Gastrocnemius medialis (tissue), 4 donors: Measurements from ENCODE around the gene C10orf90. TPM values are rescaled to one million over a fixed set of nuclear protein-coding genes. Genes with fewer than 3 reads are reported as not detected.

Source experiments
- ATAC-seq, 2 donors: fragments of 150-250 bp; one replicate each; pipeline ENCODE4 v1.9.1; 2016
- DNase-seq, 2 donors: peaks; one replicate each; pipeline ENCODE4 v3.0.0-alpha.2; 2019
- H3K27ac ChIP-seq, 4 donors: fragments of 200-600 bp; sonication (generic); 1 replicate in 1 of 4; 2 replicates in 3 of 4; pipeline ENCODE4 v1.5.1; 2016 to 2018; ENCODE audit warnings: mild to moderate bottlenecking in 2 of 4, moderate library complexity in 1 of 4
- H3K27me3 ChIP-seq, 3 donors: fragments of 200-600 bp; sonication (generic) in 2 of 3; 1 replicate in 1 of 3; 2 replicates in 2 of 3; pipeline versions ENCODE4 v1.5.1 to v1.6.0; 2016 to 2019; ENCODE audit warnings: mild to moderate bottlenecking in 1 of 3, moderate library complexity in 1 of 3
- H3K36me3 ChIP-seq, 2 donors: fragments of 200-600 bp; sonication (generic) in 1 of 2; one replicate each; pipeline ENCODE4 v1.5.1; 2017 to 2018
- H3K4me1 ChIP-seq, 2 donors: fragments of 200-600 bp; sonication (generic) in 1 of 2; one replicate each; pipeline ENCODE4 v1.5.1; 2016 to 2017; ENCODE audit warnings: mild to moderate bottlenecking in 2 of 2
- H3K4me3 ChIP-seq, 4 donors: fragments of 200-600 bp; sonication (generic) in 3 of 4; 1 replicate in 1 of 4; 2 replicates in 3 of 4; pipeline ENCODE4 v1.5.1; 2016 to 2019; ENCODE audit warnings: mild to moderate bottlenecking in 2 of 4
- H3K9me3 ChIP-seq, 3 donors: fragments of 200-600 bp; sonication (generic) in 2 of 3; 1 replicate in 1 of 3; 2 replicates in 2 of 3; pipeline ENCODE4 v1.5.1; 2016 to 2019
- POLR2A ChIP-seq, 2 donors: fragments of 450-650 bp; IDR thresholded peaks; one replicate each; pipeline ENCODE4 v1.6.1; 2017; ENCODE audit warnings: antibody characterized with exemption in 2 of 2, mild to moderate bottlenecking in 2 of 2, moderate library complexity in 2 of 2
- in situ Hi-C, 4 donors: fragments of 200-750 bp; cut with MboI; loops; one replicate each; pipeline versions ENCODE4 v1.15.0 to v1.8.0; 2017; ENCODE audit warnings: low sequenced_read_pairs in 4 of 4
- intact Hi-C: fragments of 100-400 bp; cut with DNase I; formaldehyde crosslinking; loops from one replicate; pipeline ENCODE4 v1.15.1; 2023; ENCODE audit warnings: low total_unique reads
- total RNA-seq, 4 donors: library from RNA; depleted of rRNA; stranded (reverse); fragments of >200 nt; gene quantifications; one replicate each; pipeline versions ENCODE4 v1.1.0 to v1.2.3, GENCODE V29; 2016
- TF ChIP-seq, protein P1 (sequence below), 5 experiments: fragments of 450-650 bp in 3 of 5; fragments of 200-600 bp in 2 of 5; sonication (generic) in 2 of 5; IDR thresholded peaks in 4 of 5; conservative IDR thresholded peaks in 1 of 5; 1 replicate in 4 of 5; 2 replicates in 1 of 5; pipeline ENCODE4 v1.5.1; 2016 to 2019; ENCODE audit warnings: antibody characterized with exemption in 5 of 5, mild to moderate bottlenecking in 3 of 5, moderate library complexity in 3 of 5

Gene C10orf90
- total RNA-seq, 4 donors from 2014 or later = not detected

- H3K27me3 ChIP-seq = no peaks in the 10 kb centered on the region
- no peaks in the 10 kb centered on the region for H3K9me3 ChIP-seq
- H3K27ac ChIP-seq = no peak overlapping the region
- in situ Hi-C loops (loop anchor here in 1 of 4 donors (25.0 kb wide), 1 partner anchor 411 kb away; no protein-coding TSS in a partner anchor), intact Hi-C loops (no loop called here)
- no peak overlapping the region for H3K4me3 ChIP-seq
- H3K36me3 ChIP-seq = no peaks in the 10 kb centered on the region
- no peaks in the 10 kb centered on the region for H3K4me1 ChIP-seq
- TF ChIP-seq, protein P1, sequence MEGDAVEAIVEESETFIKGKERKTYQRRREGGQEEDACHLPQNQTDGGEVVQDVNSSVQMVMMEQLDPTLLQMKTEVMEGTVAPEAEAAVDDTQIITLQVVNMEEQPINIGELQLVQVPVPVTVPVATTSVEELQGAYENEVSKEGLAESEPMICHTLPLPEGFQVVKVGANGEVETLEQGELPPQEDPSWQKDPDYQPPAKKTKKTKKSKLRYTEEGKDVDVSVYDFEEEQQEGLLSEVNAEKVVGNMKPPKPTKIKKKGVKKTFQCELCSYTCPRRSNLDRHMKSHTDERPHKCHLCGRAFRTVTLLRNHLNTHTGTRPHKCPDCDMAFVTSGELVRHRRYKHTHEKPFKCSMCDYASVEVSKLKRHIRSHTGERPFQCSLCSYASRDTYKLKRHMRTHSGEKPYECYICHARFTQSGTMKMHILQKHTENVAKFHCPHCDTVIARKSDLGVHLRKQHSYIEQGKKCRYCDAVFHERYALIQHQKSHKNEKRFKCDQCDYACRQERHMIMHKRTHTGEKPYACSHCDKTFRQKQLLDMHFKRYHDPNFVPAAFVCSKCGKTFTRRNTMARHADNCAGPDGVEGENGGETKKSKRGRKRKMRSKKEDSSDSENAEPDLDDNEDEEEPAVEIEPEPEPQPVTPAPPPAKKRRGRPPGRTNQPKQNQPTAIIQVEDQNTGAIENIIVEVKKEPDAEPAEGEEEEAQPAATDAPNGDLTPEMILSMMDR (IDR thresholded peaks at IDR 0.05 in 4 of 5, conservative IDR thresholded peaks at IDR 0.05 in 1 of 5) = no peak
- no peak for TF ChIP-seq POLR2A (IDR thresholded peaks at IDR 0.05)
- ATAC-seq (no peak), DNase-seq (no peak)
Measured at GRCh38 chr10:126398383-126398743, 272.1 kb downstream of the C10orf90 start.

GRCh38 chr10:126397640-126398382 is 272.7 kb downstream of the C10orf90 start:
- in situ Hi-C loops (loop anchor here in 1 of 4 donors (25.0 kb wide), 1 partner anchor 411 kb away; no protein-coding TSS in a partner anchor), intact Hi-C loops (no loop called here)
- DNase-seq (no peak), ATAC-seq (peak in 1 of 2 donors; percentile 45)
- H3K4me1 ChIP-seq = no peaks in the 10 kb centered on the region
- no peak overlapping the region for H3K27ac ChIP-seq
- no peaks in the 10 kb centered on the region for H3K9me3 ChIP-seq
- H3K4me3 ChIP-seq = no peak overlapping the region
- TF ChIP-seq POLR2A (IDR thresholded peaks at IDR 0.05) = no peak
- TF ChIP-seq, protein P1 (IDR thresholded peaks at IDR 0.05 in 4 of 5, conservative IDR thresholded peaks at IDR 0.05 in 1 of 5) = no peak
- H3K27me3 ChIP-seq = no peaks in the 10 kb centered on the region
- no peaks in the 10 kb centered on the region for H3K36me3 ChIP-seq

DNA sequence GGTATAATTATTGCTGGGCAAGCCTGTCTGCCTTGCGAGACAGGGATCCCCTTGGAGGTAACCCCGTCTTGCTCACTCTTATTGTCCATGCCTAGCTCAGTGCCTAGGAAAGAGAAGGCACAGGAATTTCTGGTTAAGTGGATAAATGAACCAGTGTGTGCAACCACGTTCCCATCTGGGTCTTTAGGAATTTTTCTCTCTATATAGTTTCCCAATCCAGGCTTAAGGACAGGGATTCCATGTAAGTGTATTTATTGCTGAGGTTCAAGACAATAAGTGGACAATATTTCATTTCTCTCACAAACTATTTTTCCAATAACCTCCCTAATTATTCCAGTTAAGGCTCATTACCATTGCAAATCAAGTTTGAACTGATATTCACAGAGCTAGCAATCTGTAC is 273.3 kb downstream of the C10orf90 start:
- no peak overlapping the region for H3K27ac ChIP-seq
- intact Hi-C loops (no loop called here), in situ Hi-C loops (loop anchor here in 1 of 4 donors (25.0 kb wide), 1 partner anchor 410 kb away; no protein-coding TSS in a partner anchor)
- H3K4me1 ChIP-seq = no peaks in the 10 kb centered on the region
- H3K4me3 ChIP-seq = no peak overlapping the region
- H3K27me3 ChIP-seq = no peaks in the 10 kb centered on the region
- TF ChIP-seq, protein P1 (IDR thresholded peaks at IDR 0.05 in 4 of 5, conservative IDR thresholded peaks at IDR 0.05 in 1 of 5) = no peak
- TF ChIP-seq POLR2A (IDR thresholded peaks at IDR 0.05) = no peak
- no peaks in the 10 kb centered on the region for H3K9me3 ChIP-seq
- no peak for ATAC-seq
- no peak for DNase-seq
- H3K36me3 ChIP-seq = no peaks in the 10 kb centered on the region

- no peak overlapping the region for H3K4me3 ChIP-seq
- no peaks in the 10 kb centered on the region for H3K9me3 ChIP-seq
- H3K27me3 ChIP-seq = no peaks in the 10 kb centered on the region
- H3K27ac ChIP-seq = no peak overlapping the region
- in situ Hi-C loops = loop anchor here in 1 of 4 donors (25.0 kb wide), 1 partner anchor 408 kb away; no protein-coding TSS in a partner anchor
- DNase-seq (no peak), ATAC-seq (no peak)
- H3K4me1 ChIP-seq = no peaks in the 10 kb centered on the region
- intact Hi-C loops = no loop called here
- TF ChIP-seq, protein P1 (IDR thresholded peaks at IDR 0.05 in 4 of 5, conservative IDR thresholded peaks at IDR 0.05 in 1 of 5) = no peak
- TF ChIP-seq POLR2A (IDR thresholded peaks at IDR 0.05) = no peak
- H3K36me3 ChIP-seq = no peaks in the 10 kb centered on the region
Measured at GRCh38 chr10:126394948-126395347, 275.5 kb downstream of the C10orf90 start.
